Left ventricle myocardium superior (tissue), 1 donor: ENCODE measurements around the gene SLC9C2. TPM values are rescaled to one million over a fixed set of nuclear protein-coding genes. Genes with fewer than 3 reads are reported as not detected.
"Not testable (repeated sequence)": the region's sequence is repeated elsewhere in the genome, so short reads cannot be mapped to it uniquely, and the experiment has no call there.

Experiments used
- ATAC-seq: fragments of 200-7000 bp; cut with Tn5 transposase; one replicate; pipeline ENCODE4 v1.9.1; 2020; ENCODE audit warnings: mild to moderate bottlenecking, moderate library complexity
- DNase-seq: peaks from one replicate; pipeline ENCODE4 v3.0.0-alpha.2; 2020
- intact Hi-C: fragments of 100-400 bp; cut with micrococcal nuclease; formaldehyde crosslinking; loops from one replicate; pipeline ENCODE4 v1.11.0; 2022
- total RNA-seq: library from RNA; stranded (reverse); fragmentation: NEBNext Ultra II Directional; extraction: Animal tissue kit (Norgen Biotek cat#: 25700); gene quantifications from one replicate; pipeline ENCODE4 v1.2.1, GENCODE V29; 2021
- donor health status: DM: no; HTN: yes; CAD: no; lungs with severe emphysema.

SLC9C2 gene
- total RNA-seq, 1 donor from 2014 or later: not detected

DNA sequence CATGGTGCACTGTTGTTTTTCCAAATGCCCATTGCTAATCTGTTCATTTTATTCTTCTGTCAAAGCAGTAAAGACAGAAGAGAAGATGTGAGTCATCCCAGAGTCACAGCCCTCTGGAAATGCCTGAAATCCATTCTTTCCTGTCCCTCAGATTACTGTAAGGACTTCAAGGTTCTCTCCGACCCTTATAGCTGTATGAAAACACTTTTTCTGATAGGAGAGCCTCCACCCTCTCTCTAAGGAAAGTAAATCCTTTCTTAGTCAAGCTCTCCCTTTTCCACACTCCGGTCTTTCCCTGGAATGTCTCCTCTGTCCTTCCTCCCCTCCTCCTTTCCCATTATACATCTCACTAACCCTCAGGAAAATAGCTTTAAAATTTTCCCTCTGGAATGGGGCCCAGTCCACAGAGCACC lies 129.3 kb downstream of the SLC9C2 start:
- ATAC-seq (no peak), DNase-seq (no peak)
- intact Hi-C loops: no loop called here

DNA sequence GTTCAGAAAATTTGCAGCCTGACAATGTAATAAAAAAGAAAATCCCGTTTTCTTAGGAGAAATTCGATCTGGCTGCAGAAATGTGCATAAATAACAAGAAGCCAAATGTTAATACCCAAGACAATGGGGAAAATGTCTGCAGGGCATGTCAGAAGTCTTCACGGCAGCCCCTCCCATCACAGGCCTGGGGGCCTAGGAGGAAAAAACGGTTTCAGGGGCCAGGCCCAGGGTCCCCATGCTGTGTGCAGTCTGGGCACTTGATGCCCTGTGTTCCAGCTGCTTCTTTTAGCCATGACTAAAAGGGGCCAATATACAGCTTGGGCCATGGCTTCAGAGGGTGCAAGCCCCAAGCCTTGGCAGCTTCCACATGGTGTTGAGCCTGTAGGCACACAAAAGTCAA lies 132.3 kb downstream of the SLC9C2 start:
- intact Hi-C loops: no loop called here
- DNase-seq (no peak), ATAC-seq (no peak)

DNA sequence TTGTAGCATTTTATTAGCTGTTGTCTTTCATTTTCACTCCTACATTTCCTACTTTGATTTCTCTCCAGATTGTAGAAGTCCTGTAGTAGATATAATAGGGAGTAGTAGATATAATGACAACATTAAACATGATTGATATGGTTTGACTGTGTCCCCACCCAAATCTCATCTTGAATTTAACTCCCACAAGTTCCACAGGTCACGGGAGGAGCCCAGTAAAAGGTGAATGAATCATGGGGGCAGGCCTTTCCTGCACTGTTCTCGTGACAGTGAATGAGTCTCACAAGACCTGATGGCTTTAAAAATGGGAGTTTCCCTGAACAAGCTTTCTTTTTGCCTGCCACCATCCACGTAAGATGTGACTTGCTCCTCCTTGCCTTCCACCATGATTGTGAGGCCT lies 133.2 kb downstream of the SLC9C2 start:
- DNase-seq: no peak
- no peak for ATAC-seq
- intact Hi-C loops: no loop called here

DNA sequence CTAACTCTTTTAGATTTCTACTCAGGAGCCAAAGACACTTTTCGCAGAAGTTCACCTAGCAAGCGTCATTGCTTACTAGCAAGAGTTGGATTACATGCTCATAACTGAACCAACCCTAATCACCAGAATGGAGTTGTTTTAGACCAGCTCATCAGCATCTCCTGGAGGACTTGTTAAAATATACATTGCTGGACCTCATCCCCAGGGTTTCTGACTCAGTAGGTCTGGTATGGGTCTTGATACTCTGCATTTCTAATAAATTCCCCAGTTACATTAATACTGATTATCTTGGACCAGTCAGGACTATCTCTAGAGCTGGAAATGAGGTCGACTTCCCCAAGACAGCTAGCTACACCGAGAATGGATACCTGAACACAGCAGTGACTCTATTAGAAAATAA lies 135.4 kb downstream of the SLC9C2 start:
- intact Hi-C loops: no loop called here
- ATAC-seq (no peak), DNase-seq (no peak)

DNA sequence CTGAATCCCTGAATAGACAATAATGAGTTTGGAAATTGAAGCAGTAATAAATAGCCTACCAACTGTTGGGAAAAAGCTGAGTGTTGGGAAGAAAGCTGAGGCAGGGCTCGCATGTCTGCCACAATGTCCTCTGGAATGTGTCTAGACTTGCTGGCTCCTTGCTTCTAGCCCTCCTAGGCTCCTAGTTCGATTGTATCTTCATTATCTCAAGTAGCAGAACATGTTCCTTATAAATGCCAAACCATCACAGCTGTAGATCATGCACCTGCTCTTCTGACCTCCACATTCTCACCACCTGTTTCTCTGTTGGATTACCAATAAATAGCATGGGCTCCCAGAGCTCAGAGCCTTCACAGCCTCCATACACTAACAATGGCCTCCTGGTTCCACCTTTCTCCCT lies 138.7 kb downstream of the SLC9C2 start:
- DNase-seq, ATAC-seq, intact Hi-C loops: not testable (repeated sequence)

DNA sequence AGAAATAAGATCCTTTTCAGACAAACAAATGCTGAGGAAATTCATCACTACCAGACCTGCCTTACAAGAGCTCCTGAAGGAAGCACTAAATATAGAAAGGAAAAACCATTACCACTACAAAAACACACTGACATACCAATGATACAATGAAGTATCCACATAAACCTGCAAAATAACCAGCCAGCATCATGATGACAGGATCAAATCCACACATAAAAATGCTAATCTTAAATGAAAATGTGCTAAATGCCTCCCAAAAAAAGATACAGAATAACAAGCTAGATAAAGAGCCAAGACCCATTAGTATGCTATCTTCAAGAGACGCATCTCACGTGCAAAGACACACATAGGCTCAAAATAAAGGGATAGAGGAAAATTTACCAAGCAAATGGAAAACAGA lies 140.2 kb downstream of the SLC9C2 start:
- intact Hi-C loops, ATAC-seq, DNase-seq: not testable (repeated sequence)

DNA sequence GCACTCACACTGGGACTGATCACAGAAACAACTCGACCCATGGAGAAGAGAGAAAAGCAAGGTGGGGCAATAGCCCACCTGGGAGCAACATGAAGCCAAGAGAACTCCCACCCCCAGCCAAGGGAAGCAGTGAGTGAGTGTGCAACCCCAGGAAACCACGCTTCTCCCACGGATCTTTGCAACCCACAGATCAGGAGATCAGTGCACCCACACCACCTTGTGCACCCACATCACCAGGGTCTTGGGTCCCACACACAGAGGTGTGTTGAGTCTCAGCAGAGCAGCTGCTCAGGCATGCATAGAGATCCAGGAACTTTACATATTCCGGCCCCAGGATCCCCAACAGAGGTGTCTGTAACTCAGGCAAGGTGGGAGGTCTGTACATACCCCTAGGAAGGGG lies 143.0 kb downstream of the SLC9C2 start:
- intact Hi-C loops: no loop called here
- ATAC-seq (no peak), DNase-seq (no peak)

DNA sequence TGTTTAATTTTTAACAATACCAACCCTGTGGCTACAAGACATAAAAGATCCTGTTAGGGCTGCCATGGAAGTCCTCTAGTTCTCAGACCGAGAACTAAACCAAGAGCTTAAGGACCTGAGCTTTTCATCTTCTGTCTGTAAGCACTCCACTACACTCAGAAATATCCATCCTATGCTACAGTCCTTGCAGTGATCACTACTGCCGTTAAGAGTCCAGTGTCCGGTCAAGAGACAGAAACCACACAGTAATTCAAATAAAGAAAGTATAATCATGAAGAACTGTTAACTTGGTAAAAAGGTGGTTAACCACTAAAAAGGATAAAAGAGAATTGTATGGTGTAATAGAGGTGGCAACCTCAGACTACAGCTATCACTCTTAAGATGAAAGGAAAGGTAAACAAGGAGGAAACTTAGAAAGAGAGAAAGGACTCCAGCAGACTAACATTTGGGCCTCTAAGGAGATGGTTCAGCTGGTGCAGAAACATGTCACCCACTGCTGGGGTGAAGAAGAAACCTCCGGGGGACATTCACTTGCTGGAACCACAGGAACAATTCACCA lies 147.8 kb downstream of the SLC9C2 start:
- intact Hi-C loops: no loop called here
- ATAC-seq: no peak
- no peak for DNase-seq

DNA sequence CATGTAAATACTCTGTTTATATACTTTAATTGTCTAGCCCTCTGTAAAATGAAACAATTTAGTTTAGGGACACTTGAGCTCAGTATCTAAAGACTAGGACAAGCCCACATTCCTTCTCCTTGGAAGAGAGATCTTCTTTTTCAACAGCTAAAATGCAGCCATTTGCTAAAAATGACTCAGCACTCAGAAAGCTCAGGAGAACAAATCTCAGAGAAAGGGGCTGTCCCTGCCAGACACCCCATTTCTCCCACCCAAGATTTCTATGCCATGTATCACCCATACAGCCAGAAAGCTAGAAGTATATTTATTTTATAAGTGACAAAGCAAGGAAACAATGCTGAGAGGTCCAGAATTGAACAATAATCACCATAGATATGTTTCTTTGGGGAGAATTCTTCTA lies 148.9 kb downstream of the SLC9C2 start:
- ATAC-seq (no peak), DNase-seq (no peak)
- intact Hi-C loops: no loop called here

DNA sequence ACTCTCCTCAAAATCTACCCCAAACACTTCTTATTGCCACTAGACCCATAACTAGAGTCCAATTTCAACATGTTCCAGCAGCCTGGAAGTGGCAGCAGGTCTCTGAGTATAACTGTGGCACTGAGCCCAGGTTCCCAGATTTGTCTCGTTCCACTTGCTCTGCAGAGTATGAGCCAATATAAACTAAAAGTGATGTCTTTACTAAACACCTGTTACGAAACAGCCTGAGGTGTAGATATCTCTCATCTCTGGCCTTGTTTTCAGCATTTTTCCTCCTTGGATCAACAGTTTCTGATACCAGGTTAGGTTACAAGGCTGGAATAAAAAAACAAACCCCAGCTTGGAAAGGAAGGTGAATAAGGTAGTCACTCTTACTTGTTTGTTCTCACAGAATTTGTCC lies 150.9 kb downstream of the SLC9C2 start:
- ATAC-seq (peak; percentile 93), DNase-seq (peak; percentile 39)
- intact Hi-C loops: no loop called here

Other genes starting within 250 kb of the SLC9C2 start
- 529 TPM for gene PRDX6, start 125.7 kb downstream of the SLC9C2 start, total RNA-seq
- gene TEX50, start 32.3 kb upstream of the SLC9C2 start, total RNA-seq: not detected
- gene ANKRD45, start 66.8 kb upstream of the SLC9C2 start, total RNA-seq: 0.17 TPM
- gene KLHL20, start 111.9 kb upstream of the SLC9C2 start, total RNA-seq: 16.4 TPM
- 12.4 TPM for gene DARS2, start 221.6 kb upstream of the SLC9C2 start, total RNA-seq
- 3.2 TPM for gene CENPL, start 221.8 kb upstream of the SLC9C2 start, total RNA-seq